Measurements from ENCODE around the gene IRAK2.
"Not testable (repeated sequence)": the region's sequence is repeated elsewhere in the genome, so short reads cannot be mapped to it uniquely, and the experiment has no call there.

IRAK2 gene

DNA sequence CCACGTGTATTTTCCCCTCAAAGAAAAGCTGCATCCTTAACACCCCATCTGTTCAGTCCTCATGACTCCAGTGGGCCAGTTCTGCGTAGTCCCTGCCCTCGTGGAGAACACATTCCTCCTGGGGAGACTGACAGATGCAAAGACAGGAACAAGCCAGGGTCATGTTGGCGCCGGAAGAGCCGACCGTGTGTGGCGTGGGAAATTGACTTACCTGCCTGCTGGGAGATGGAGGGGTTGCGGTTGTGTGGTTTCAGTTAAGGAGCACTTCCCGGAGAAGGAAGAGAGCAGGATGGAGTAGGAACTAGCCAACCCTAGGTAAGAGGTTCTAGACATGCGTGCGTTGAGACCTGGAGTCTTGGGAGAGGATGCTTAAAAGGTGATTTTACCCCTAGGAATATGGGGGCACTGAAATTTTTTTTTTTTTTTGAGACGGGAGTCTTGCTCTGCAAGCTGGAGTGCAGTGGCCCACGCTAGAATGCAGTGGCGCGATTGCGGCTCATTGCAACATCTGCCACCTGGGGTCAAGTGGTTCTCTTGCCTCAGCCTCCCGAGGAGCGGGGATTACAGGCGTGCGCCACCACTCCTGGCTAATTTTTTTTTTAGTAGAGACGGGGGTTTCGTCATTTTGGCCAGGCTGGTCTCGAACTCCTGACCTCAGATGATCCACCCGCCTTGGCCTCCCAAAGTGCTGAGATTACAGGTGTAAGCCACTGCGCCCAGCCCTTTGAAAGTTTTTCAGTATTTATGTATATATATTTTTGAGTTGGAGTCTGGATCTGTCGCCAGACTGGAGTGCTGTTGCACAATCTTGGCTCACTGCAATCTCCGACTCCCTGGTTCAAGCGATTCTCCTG, 21.8 kb upstream of the IRAK2 start:
- H3K9ac ChIP-seq (ENCODE audit: low read length), result no peak overlapping the region
- H3K36me3 ChIP-seq (ENCODE audit: control insufficient read depth, insufficient read depth, low read length), result no peaks in the 10 kb centered on the region
- peak overlapping the region; percentile 74 for H3K4me3 ChIP-seq (ENCODE audit: low read length)
- H3K4me1 ChIP-seq (ENCODE audit: control insufficient read depth, insufficient read depth, low read length), result peaks cover 18% of the 10 kb centered on the region
- no peaks in the 10 kb centered on the region for H3K27me3 ChIP-seq (ENCODE audit: control insufficient read depth, insufficient read depth, low read length)
- H3K9me3 ChIP-seq (ENCODE audit: control insufficient read depth, low read length), result no peaks in the 10 kb centered on the region

DNA sequence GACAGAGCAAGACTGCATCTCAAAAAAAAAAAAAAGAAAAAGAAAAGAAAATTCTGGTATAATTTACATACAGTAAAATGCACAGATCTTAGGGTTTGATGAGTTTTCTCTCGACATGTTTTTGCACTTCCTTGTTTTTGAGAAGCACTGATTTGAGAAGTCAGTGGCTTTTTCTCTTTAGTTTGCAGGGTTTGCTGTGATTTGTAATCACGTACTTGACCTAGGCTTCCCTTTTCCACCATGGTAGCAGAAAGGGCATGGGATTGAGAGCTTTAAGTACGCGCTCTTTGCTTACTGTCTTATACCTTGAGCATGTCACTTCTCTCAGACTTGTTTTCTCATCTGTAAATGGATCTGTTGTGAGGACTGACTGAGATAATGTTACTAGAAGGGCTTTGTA, 19.0 kb upstream of the IRAK2 start:
- Histone ChIP-seq H3K27me3 (ENCODE audit: control insufficient read depth, insufficient read depth, low read length) (no peaks in the 10 kb centered on the region), H3K4me3 (ENCODE audit: low read length) (no peak overlapping the region), H3K4me1 (ENCODE audit: control insufficient read depth, insufficient read depth, low read length) (peaks cover 18% of the 10 kb centered on the region), H3K9me3 (ENCODE audit: control insufficient read depth, low read length) (no peaks in the 10 kb centered on the region), H3K36me3 (ENCODE audit: control insufficient read depth, insufficient read depth, low read length) (no peaks in the 10 kb centered on the region), H3K9ac (ENCODE audit: low read length) (no peak overlapping the region)

DNA sequence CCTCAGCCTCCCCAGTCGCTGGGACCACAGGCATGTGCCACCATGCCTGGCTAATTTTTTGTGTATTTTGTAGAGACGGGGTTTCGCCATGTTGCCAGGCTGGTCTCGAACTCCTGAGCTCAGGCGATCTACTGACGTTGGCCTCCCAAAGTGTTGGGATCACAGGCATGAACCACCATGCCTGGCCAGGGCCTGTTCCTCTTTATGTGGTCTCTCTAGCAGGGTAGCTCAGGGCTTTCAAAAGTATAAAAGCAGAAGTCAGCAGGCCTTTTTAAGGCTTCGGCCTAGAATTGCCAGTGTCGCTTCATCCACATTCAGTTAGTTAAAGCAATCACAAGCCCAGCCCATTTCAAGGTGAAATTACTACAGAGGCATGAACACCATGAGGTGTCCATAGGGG, 15.5 kb upstream of the IRAK2 start:
- peaks cover 3% of the 10 kb centered on the region for H3K4me1 ChIP-seq (ENCODE audit: control insufficient read depth, insufficient read depth, low read length)
- no peaks in the 10 kb centered on the region for H3K9me3 ChIP-seq (ENCODE audit: control insufficient read depth, low read length)
- H3K36me3 ChIP-seq (ENCODE audit: control insufficient read depth, insufficient read depth, low read length), result no peaks in the 10 kb centered on the region

DNA sequence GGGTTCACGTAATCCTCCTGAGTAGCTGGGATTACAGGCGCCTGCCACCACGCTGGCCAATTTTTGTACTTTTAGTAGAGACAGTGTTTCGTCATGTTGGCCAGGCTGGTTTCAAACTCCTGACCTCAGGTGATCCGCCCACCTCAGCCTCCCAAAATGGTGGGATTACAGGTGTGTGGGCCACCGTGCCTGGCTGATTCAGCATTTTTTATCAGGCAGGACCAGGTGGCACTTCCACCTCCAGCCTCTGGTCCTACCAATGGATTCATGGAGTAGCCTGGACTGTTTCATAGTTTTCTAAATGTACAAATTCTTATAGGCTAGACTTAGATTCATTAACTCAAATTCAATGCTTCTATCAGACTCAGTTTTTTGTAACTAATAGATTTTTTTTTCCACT, 13.7 kb upstream of the IRAK2 start:
- Histone ChIP-seq H3K36me3 (ENCODE audit: control insufficient read depth, insufficient read depth, low read length) (no peaks in the 10 kb centered on the region), H3K27me3 (ENCODE audit: control insufficient read depth, insufficient read depth, low read length) (no peaks in the 10 kb centered on the region), H3K9me3 (ENCODE audit: control insufficient read depth, low read length) (no peaks in the 10 kb centered on the region), H3K4me3 (ENCODE audit: low read length) (no peak overlapping the region), H3K4me1 (ENCODE audit: control insufficient read depth, insufficient read depth, low read length) (no peaks in the 10 kb centered on the region), H3K9ac (ENCODE audit: low read length) (no peak overlapping the region)

More for the DNA sequence above, 15.5 kb upstream of the IRAK2 start:
- H3K4me3 ChIP-seq (ENCODE audit: low read length), result no peak overlapping the region
- H3K27me3 ChIP-seq (ENCODE audit: control insufficient read depth, insufficient read depth, low read length), result no peaks in the 10 kb centered on the region
- no peak overlapping the region for H3K9ac ChIP-seq (ENCODE audit: low read length)

DNA sequence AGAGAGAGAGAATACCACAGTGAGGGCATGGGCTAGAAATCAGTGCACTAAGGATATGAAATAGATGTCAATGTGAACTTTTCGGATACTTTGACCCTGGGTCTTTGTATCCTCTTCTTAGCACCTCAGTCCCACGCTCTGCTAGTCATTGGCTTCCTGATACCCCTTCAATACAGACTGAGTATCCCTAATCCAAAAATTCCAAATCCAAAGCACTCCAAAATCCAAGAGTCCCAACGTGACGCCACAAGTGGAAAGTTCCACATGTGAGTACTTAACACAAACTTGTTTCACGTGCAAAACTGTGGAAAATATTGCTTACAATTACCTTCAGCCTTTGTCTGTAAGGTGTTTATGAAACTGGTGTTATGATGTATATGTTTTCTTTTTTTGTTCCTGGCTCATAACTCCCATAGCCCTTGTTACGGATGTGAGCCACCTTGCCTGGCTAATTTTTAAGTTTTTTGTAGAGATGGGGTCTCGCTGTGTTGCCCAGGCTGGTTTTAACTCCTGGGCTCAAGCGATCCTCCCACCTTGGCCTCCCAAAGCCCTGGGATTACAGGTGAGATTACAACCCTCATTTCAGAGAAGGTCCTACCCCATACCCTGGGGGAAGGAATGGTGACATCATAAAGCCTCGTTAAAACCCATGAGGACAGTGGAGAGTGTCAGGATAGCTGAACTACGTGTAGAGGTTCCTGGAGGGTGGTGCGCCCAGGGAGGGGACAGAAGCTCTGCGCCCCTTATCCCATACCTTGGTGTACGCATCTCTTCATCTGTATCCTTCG, 10.2 kb upstream of the IRAK2 start:
- Histone ChIP-seq H3K36me3 (ENCODE audit: control insufficient read depth, insufficient read depth, low read length) (no peaks in the 10 kb centered on the region), H3K9ac (ENCODE audit: low read length) (no peak overlapping the region), H3K4me3 (ENCODE audit: low read length) (no peak overlapping the region), H3K27me3 (ENCODE audit: control insufficient read depth, insufficient read depth, low read length) (no peaks in the 10 kb centered on the region), H3K4me1 (ENCODE audit: control insufficient read depth, insufficient read depth, low read length) (no peaks in the 10 kb centered on the region), H3K9me3 (ENCODE audit: control insufficient read depth, low read length) (no peaks in the 10 kb centered on the region)

DNA sequence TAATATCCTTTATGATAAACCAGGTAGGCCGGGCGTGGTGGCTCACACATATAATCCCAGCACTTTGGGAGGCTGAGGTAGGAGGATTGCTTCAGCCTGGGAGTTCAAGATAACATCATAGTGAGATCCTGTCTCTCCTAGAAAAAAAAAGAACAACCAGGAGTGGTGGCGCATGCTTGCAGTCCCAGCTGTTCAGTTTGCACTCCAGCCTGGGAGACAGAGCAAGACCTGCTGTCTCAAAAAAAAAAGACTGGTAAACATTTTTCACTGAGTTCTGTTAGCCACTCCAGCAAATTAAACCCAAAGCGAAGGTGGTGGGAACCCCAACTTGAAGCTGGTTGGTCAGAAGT, 9.6 kb upstream of the IRAK2 start:
- Histone ChIP-seq H3K9ac (ENCODE audit: low read length) (no peak overlapping the region), H3K4me1 (ENCODE audit: control insufficient read depth, insufficient read depth, low read length) (no peaks in the 10 kb centered on the region), H3K9me3 (ENCODE audit: control insufficient read depth, low read length) (no peaks in the 10 kb centered on the region), H3K27me3 (ENCODE audit: control insufficient read depth, insufficient read depth, low read length) (no peaks in the 10 kb centered on the region), H3K36me3 (ENCODE audit: control insufficient read depth, insufficient read depth, low read length) (no peaks in the 10 kb centered on the region), H3K4me3 (ENCODE audit: low read length) (no peak overlapping the region)

DNA sequence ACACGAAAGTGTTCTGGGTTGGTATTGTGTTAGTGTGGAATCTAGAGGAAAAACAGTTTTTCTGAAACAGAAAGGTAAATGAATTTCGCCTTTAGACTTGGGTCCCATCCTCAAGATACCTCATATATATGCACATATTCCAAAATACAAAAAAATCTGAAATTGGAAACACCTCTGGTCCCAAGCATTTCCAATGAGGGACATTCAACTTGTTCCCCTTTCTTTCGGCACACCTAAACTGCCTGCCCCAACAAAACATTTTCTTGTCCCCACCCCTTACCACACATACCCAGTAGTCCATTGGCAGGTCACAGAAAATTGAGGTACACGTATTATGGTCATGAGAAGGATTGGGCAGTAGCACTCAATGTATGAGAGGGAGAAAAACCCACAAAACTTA, 9.1 kb upstream of the IRAK2 start:
- H3K27me3 ChIP-seq (ENCODE audit: control insufficient read depth, insufficient read depth, low read length), result no peaks in the 10 kb centered on the region
- no peaks in the 10 kb centered on the region for H3K4me1 ChIP-seq (ENCODE audit: control insufficient read depth, insufficient read depth, low read length)
- no peaks in the 10 kb centered on the region for H3K9me3 ChIP-seq (ENCODE audit: control insufficient read depth, low read length)
- no peak overlapping the region for H3K4me3 ChIP-seq (ENCODE audit: low read length)
- no peaks in the 10 kb centered on the region for H3K36me3 ChIP-seq (ENCODE audit: control insufficient read depth, insufficient read depth, low read length)
- H3K9ac ChIP-seq (ENCODE audit: low read length), result no peak overlapping the region

DNA sequence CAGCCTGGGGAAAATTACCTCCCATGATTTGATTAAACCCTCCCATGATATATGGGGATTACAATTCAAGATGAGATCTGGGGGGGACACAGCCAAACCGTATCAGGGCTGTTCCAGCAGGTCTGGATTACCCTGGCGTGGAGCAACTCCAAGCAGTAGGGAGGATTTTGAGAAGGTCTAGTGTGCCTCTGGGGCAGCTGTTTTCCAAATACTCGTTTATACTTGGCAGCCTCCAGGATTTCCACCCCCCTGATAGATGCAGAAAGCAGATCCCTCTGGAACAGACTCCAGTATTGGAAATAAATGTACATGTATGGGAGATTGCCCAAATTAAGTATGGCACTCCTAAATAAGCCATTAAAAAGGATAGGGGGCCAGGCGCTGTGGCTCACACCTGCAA, 7.7 kb upstream of the IRAK2 start:
- Histone ChIP-seq H3K4me3 (ENCODE audit: low read length) (no peak overlapping the region), H3K9me3 (ENCODE audit: control insufficient read depth, low read length) (no peaks in the 10 kb centered on the region), H3K27me3 (ENCODE audit: control insufficient read depth, insufficient read depth, low read length) (no peaks in the 10 kb centered on the region), H3K9ac (ENCODE audit: low read length) (no peak overlapping the region), H3K4me1 (ENCODE audit: control insufficient read depth, insufficient read depth, low read length) (no peaks in the 10 kb centered on the region), H3K36me3 (ENCODE audit: control insufficient read depth, insufficient read depth, low read length) (no peaks in the 10 kb centered on the region)

DNA sequence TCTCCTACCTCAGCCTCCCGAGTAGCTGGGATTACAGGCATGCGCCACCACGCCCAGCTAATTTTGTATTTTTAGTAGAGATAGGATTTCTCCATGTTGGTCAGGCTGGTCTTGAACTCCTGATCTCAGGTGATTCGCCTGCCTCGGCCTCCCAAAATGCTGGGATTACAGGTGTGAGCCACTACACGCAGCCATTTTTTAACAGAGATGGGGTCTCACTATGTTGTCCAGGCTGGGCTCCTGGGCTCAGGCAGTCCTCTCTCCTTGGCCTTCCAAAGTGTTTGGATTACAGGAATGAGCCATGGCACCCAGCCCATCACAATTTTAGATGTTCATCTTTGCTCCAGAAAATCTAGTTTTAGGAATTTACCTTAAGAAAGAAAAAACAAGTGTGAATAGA, 6.2 kb upstream of the IRAK2 start:
- not testable (repeated sequence) for H3K27me3 ChIP-seq (ENCODE audit: control insufficient read depth, insufficient read depth, low read length); H3K9ac ChIP-seq (ENCODE audit: low read length); H3K9me3 ChIP-seq (ENCODE audit: control insufficient read depth, low read length); H3K36me3 ChIP-seq (ENCODE audit: control insufficient read depth, insufficient read depth, low read length); H3K4me3 ChIP-seq (ENCODE audit: low read length); H3K4me1 ChIP-seq (ENCODE audit: control insufficient read depth, insufficient read depth, low read length)

DNA sequence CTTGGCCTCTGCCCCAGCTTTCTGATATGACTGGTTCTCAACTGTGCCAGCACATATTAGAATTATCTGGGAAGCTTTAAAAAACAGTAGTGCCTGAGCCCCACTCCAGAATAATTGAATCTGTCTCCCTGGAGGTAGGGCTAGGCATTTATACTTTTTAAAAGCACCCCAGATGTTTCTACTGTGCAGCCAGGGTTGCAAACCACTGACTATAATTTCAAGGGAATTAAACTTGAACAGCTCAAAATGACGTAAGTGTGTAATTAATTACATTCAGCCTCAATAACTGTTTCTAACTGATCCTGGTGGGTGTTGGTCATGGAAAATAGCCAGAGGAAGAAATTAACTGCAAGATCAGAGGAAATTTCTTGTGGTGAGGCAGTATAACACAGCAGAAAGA, 4.4 kb upstream of the IRAK2 start:
- peaks cover 3% of the 10 kb centered on the region for H3K4me1 ChIP-seq (ENCODE audit: control insufficient read depth, insufficient read depth, low read length)
- H3K36me3 ChIP-seq (ENCODE audit: control insufficient read depth, insufficient read depth, low read length), result no peaks in the 10 kb centered on the region
- H3K27me3 ChIP-seq (ENCODE audit: control insufficient read depth, insufficient read depth, low read length), result no peaks in the 10 kb centered on the region
- no peak overlapping the region for H3K9ac ChIP-seq (ENCODE audit: low read length)
- no peaks in the 10 kb centered on the region for H3K9me3 ChIP-seq (ENCODE audit: control insufficient read depth, low read length)
- no peak overlapping the region for H3K4me3 ChIP-seq (ENCODE audit: low read length)

DNA sequence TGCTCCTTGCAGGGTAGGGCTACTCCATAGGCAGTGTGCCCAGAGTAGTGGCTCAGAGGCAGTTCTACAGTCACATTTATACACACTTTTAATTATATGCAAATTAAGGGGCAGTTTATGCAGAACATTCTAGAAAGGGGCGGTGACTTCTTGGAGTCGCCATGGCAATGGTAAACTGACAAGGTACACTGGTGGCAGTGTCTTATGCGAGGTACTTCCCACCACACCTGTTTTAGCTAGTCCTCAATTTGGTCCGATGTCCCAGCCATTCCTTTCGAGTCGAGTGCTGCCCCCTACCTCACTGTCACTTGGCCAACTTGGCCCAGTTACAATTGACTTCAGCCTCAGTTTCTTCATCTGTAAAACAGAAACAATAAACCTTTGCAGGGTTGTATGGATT, 3.8 kb upstream of the IRAK2 start:
- Histone ChIP-seq H3K4me1 (ENCODE audit: control insufficient read depth, insufficient read depth, low read length) (peaks cover 3% of the 10 kb centered on the region), H3K27me3 (ENCODE audit: control insufficient read depth, insufficient read depth, low read length) (no peaks in the 10 kb centered on the region), H3K36me3 (ENCODE audit: control insufficient read depth, insufficient read depth, low read length) (no peaks in the 10 kb centered on the region), H3K9ac (ENCODE audit: low read length) (no peak overlapping the region), H3K4me3 (ENCODE audit: low read length) (no peak overlapping the region), H3K9me3 (ENCODE audit: control insufficient read depth, low read length) (no peaks in the 10 kb centered on the region)

DNA sequence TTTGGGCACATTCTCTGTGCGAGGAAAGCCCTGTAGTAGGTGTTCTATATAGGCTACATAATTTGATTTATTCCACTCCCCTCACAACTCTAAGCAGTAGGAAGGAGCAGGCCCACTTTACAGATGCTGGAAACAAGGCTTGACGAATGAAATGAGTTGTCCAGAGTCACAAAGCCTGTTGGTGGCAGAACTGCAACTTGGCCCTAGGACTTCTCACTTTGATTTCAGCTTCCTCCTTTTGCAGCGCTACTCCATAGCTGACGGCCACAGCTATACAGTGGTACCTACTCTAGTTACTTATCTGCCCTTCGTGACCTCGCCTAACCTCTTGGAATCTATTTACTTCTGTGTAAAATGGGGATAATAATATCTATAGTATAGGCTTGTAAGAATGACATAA, 2.5 kb upstream of the IRAK2 start:
- Histone ChIP-seq H3K4me3 (ENCODE audit: low read length) (no peak overlapping the region), H3K9ac (ENCODE audit: low read length) (no peak overlapping the region), H3K36me3 (ENCODE audit: control insufficient read depth, insufficient read depth, low read length) (no peaks in the 10 kb centered on the region), H3K9me3 (ENCODE audit: control insufficient read depth, low read length) (no peaks in the 10 kb centered on the region), H3K27me3 (ENCODE audit: control insufficient read depth, insufficient read depth, low read length) (no peaks in the 10 kb centered on the region), H3K4me1 (ENCODE audit: control insufficient read depth, insufficient read depth, low read length) (peaks cover 3% of the 10 kb centered on the region)

All from mucosa of stomach (tissue), 1 donor.